GM12878 (cell line): ENCODE data around the gene SEPTIN10. TPM values are rescaled to one million over a fixed set of nuclear protein-coding genes. Genes with fewer than 3 reads are reported as not detected.

Experiments
- ATAC-seq: fragments of 200-7000 bp; cut with Tn5 transposase; 3 replicates; pipeline ENCODE4 v1.9.1; 2020; ENCODE audit warnings: mild to moderate bottlenecking, moderate library complexity
- BruUV-seq: library from RNA; stranded (reverse); fragments of 400-500 nt; replicated peaks from 2 replicates; lab custom pipeline; 2021; lab: Mats Ljungman, UMichigan
- CTCF ChIA-PET: fragments of 300-600 bp; sonication (Branson Sonifier 250); formaldehyde crosslinking; extraction: SDS; loops from one replicate; lab custom pipeline; 2021; ENCODE audit warnings: inconsistent platforms; lab: Yijun Ruan, JAX
- POLR2A ChIA-PET: fragments of 350-600 bp; formaldehyde crosslinking; extraction: SDS; loops from one replicate; lab custom pipeline; 2021; ENCODE audit warnings: inconsistent platforms; lab: Charles Lee
- RAD21 ChIA-PET: fragments of 300-600 bp; sonication (Branson Sonifier 250); formaldehyde crosslinking; loops from one replicate; lab custom pipeline; 2023; ENCODE audit warnings: antibody characterized with exemption; ENCODE audit not compliant: unreplicated experiment; lab: Charles Lee
- SMC1A ChIA-PET: fragments of 300-600 bp; sonication (Branson Sonifier 250); formaldehyde crosslinking; loops from one replicate; lab custom pipeline; 2023; ENCODE audit not compliant: unreplicated experiment, uncharacterized antibody; lab: Charles Lee
- DNase-seq: peaks from one replicate; pipeline ENCODE4 v3.0.0-alpha.2; 2011; ENCODE audit warnings: low read depth, low spot score
- FAIRE-seq: peaks from 3 replicates; lab custom pipeline; 2011; peaks lifted over from hg19 to GRCh38; lab: Jason Lieb, UNC
- H2AFZ ChIP-seq: 2 replicates; pipeline ENCODE4 v1.6.0; 2011; ENCODE audit warnings: low read depth, low read length, control low read depth; ENCODE audit not compliant: control insufficient read depth
- H3K27ac ChIP-seq: 2 replicates; pipeline ENCODE4 v1.5.1; 2011; ENCODE audit warnings: control low read depth; ENCODE audit not compliant: control insufficient read depth, insufficient read depth
- H3K27me3 ChIP-seq, 2 experiments: replicated peaks in 1 of 2; 2 replicates each; pipeline versions ENCODE4 v1.6.0 to v1.6.1; 2011; ENCODE audit warnings: low read length in 1 of 2; ENCODE audit not compliant: control insufficient read depth in 2 of 2, insufficient read depth in 2 of 2
- H3K36me3 ChIP-seq, 2 experiments: 2 replicates each; pipeline ENCODE4 v1.5.1; 2011; ENCODE audit warnings: low read length in 1 of 2; ENCODE audit not compliant: control insufficient read depth in 2 of 2, insufficient read depth in 2 of 2
- H3K4me1 ChIP-seq: 2 replicates; pipeline ENCODE4 v1.6.1; 2011; ENCODE audit warnings: mild to moderate bottlenecking, low read length, moderate library complexity, mixed read lengths; ENCODE audit not compliant: control insufficient read depth, insufficient read depth
- H3K4me2 ChIP-seq: 2 replicates; pipeline ENCODE4 v1.6.0; 2011; ENCODE audit warnings: control low read depth; ENCODE audit not compliant: control insufficient read depth, insufficient read depth
- H3K4me3 ChIP-seq: fragments of 200-600 bp; sonication (generic); 2 replicates; pipeline ENCODE4 v1.5.1; 2016
- H3K79me2 ChIP-seq: 2 replicates; pipeline ENCODE4 v1.6.0; 2011; ENCODE audit warnings: low read length; ENCODE audit not compliant: control insufficient read depth, insufficient read depth
- H3K9ac ChIP-seq: 2 replicates; pipeline ENCODE4 v1.8.0; 2011; ENCODE audit warnings: low read length, control low read depth, mixed read lengths; ENCODE audit not compliant: control insufficient read depth, insufficient read depth
- H3K9me3 ChIP-seq: replicated peaks from 3 replicates; pipeline ENCODE4 v1.5.1; 2011; ENCODE audit warnings: mild to moderate bottlenecking, low read length; ENCODE audit not compliant: control insufficient read depth, insufficient read depth
- H4K20me1 ChIP-seq: 2 replicates; pipeline ENCODE4 v1.6.0; 2011; ENCODE audit not compliant: control insufficient read depth, insufficient read depth
- BCL11A ChIP-seq: IDR thresholded peaks from 2 replicates; pipeline ENCODE4 v1.6.1; 2011; ENCODE audit warnings: low read depth, low read length
- BHLHE40 ChIP-seq, 2 experiments: fragments of 450-650 bp in 1 of 2; IDR thresholded peaks; 2 replicates each; pipeline ENCODE4 v1.6.1; 2011 to 2017; ENCODE audit warnings: low read depth in 2 of 2, borderline replicate concordance in 1 of 2, improper control_type of control experiment in 1 of 2, low read length in 1 of 2, mild to moderate bottlenecking in 1 of 2
- BRCA1 ChIP-seq: IDR thresholded peaks from 2 replicates; pipeline ENCODE4 v1.6.1; 2011; ENCODE audit warnings: low read depth, low read length, improper control_type of control experiment
- CHD2 ChIP-seq: IDR thresholded peaks from 2 replicates; pipeline ENCODE4 v1.6.1; 2011; ENCODE audit warnings: low read depth, low read length, improper control_type of control experiment, borderline replicate concordance
- FOXK2 ChIP-seq: fragments of 450-650 bp; IDR thresholded peaks from 2 replicates; pipeline ENCODE4 v1.6.1; 2017; ENCODE audit warnings: mild to moderate bottlenecking, moderate library complexity
- HDAC6 ChIP-seq: fragments of 200-600 bp; sonication (generic); IDR thresholded peaks from one replicate; pipeline ENCODE4 v1.8.0; 2017; ENCODE audit warnings: antibody characterized with exemption; ENCODE audit not compliant: unreplicated experiment
- KDM1A ChIP-seq: fragments of 200-600 bp; sonication (generic); IDR thresholded peaks from 2 replicates; pipeline ENCODE4 v1.6.1; 2016; ENCODE audit warnings: borderline replicate concordance
- MLLT1 ChIP-seq: fragments of 450-650 bp; IDR thresholded peaks from 2 replicates; pipeline ENCODE4 v1.6.1; 2016; ENCODE audit warnings: mild to moderate bottlenecking
- MTA2 ChIP-seq: fragments of 450-650 bp; IDR thresholded peaks from 2 replicates; pipeline ENCODE4 v1.6.1; 2016; ENCODE audit warnings: low read depth, mild to moderate bottlenecking, moderate library complexity
- SKIL ChIP-seq: fragments of 450-650 bp; IDR thresholded peaks from 2 replicates; pipeline ENCODE4 v1.6.1; 2017; ENCODE audit warnings: mild to moderate bottlenecking, low read depth, inconsistent platforms; ENCODE audit not compliant: poor library complexity, severe bottlenecking
- SP1 ChIP-seq: IDR thresholded peaks from one replicate; pipeline ENCODE4 v1.6.1; 2011; ENCODE audit warnings: low read depth, low read length
- SRF ChIP-seq, 2 experiments: IDR thresholded peaks; 2 replicates each; pipeline ENCODE4 v1.6.1; 2011; ENCODE audit warnings: low read depth in 2 of 2, low read length in 2 of 2, mild to moderate bottlenecking in 1 of 2, moderate library complexity in 1 of 2
- YY1 ChIP-seq: IDR thresholded peaks from 2 replicates; pipeline ENCODE4 v1.6.1; 2011; ENCODE audit warnings: low read depth, mild to moderate bottlenecking, low read length
- WGBS: methylation state at CpG from one replicate; pipeline ENCODE4 v1.1.6; 2016; ENCODE audit warnings: low lambda C conversion rate; ENCODE audit not compliant: insufficient replicate concordance, insufficient coverage; ENCODE audit errors: missing lambda C conversion rate; 5-methylcytosine and 5-hydroxymethylcytosine counted together
- in situ Hi-C: fragments of 300-500 bp; cut with MboI; formaldehyde crosslinking; loops from 9 replicates; pipeline ENCODE4 v1.14.3; 2018; ENCODE audit warnings: mixed read lengths
- intact Hi-C: fragments of 100-400 bp; cut with micrococcal nuclease; formaldehyde crosslinking; loops from one replicate; pipeline ENCODE4 v1.14.2; 2022; ENCODE audit not compliant: unreplicated experiment
- polyA plus RNA-seq, 11 experiments: library from polyadenylated mRNA; depleted of rRNA in 4 of 11; unstranded in 6 of 11; stranded (reverse) in 5 of 11; fragments of >200 nt; fragmentation: Nextera tagmentation in 4 of 11; fragmentation: Illumina TruSeq in 1 of 11; extraction: Ambion mirVana in 4 of 11; extraction: Trizol in 1 of 11; gene quantifications; 1 replicate in 1 of 11; 2 replicates in 10 of 11; pipeline versions ENCODE4 v1.2.1 to v1.2.3, GENCODE V29; 2011 to 2016; ENCODE audit warnings: inconsistent platforms in 2 of 11, missing spikeins in 2 of 11, low read depth in 1 of 11
- total RNA-seq, 4 experiments: library from RNA; depleted of rRNA in 3 of 4; stranded (reverse); fragments of >200 nt in 3 of 4; fragmentation: Illumina TruSeq in 1 of 4; extraction: Trizol in 1 of 4; gene quantifications; 2 replicates each; pipeline versions ENCODE4 v1.2.1 to v1.2.3, GENCODE V29; 2013 to 2021

Gene SEPTIN10
- total and polyA plus RNA-seq, 10 of the 15 experiments (the other 5 are each of a cell fraction or from before 2014, with no cell fraction given), result 20.2 to 132 (median 62.7) TPM

- RAD21 ChIA-PET, result interaction anchor here (1.9 kb wide), 1 partner anchor 13 kb away, joined by 8 read pairs; no protein-coding TSS in a partner anchor
- BruUV-seq, result no TSS peak
- in situ Hi-C loops, result no loop called here
- H3K27ac ChIP-seq, result no peak overlapping the region
- ATAC-seq, result no peak
- no peak overlapping the region for H2AFZ ChIP-seq
- no peaks in the 10 kb centered on the region for H3K79me2 ChIP-seq
- DNase-seq, result no peak
- H3K4me1 ChIP-seq, result no peaks in the 10 kb centered on the region
- no peak overlapping the region for H3K4me3 ChIP-seq
- intact Hi-C loops, result no loop called here
- no peaks in the 10 kb centered on the region; the same call in 2 of the 3 replicates for H3K9me3 ChIP-seq
- no peak overlapping the region for H3K4me2 ChIP-seq
- no peaks in the 10 kb centered on the region for H3K36me3 ChIP-seq
- no peaks in the 10 kb centered on the region for H3K27me3 ChIP-seq
- no peak overlapping the region for H3K9ac ChIP-seq
- WGBS, result 25% methylated on average over 5 of the region's 5 CpGs
- CTCF ChIA-PET, result interaction anchor here (1.4 to 2.8 kb wide), 2 partner anchors 13 to 77 kb away, joined by 3 to 26 read pairs; no protein-coding TSS in a partner anchor
- no peak for FAIRE-seq
- no peak for TF ChIP-seq KDM1A
- TF ChIP-seq SRF (IDR thresholded peaks at IDR 0.05; ENCODE audit: low read depth in 2 of 2, low read length in 2 of 2), result no peak
- TF ChIP-seq BHLHE40 (IDR thresholded peaks at IDR 0.05; ENCODE audit: borderline replicate concordance in 1 of 2, low read depth in 2 of 2, low read length in 1 of 2), result no peak
- no peak for TF ChIP-seq BCL11A
- no peak for TF ChIP-seq MTA2
- TF ChIP-seq, all 136 proteins: peak for 0
- ChIA-PET POLR2A (no interaction called here), SMC1A (interaction anchor here (0.9 to 1.5 kb wide), 2 partner anchors 9 to 12 kb away, joined by 3 to 4 read pairs; no protein-coding TSS in a partner anchor)
- no peaks in the 10 kb centered on the region for H4K20me1 ChIP-seq
These were observed 81.1 kb downstream of the SEPTIN10 start for GRCh38 chr2:109532728-109533076.

- no peaks in the 10 kb centered on the region for H3K36me3 ChIP-seq
- H3K27ac ChIP-seq, result no peak overlapping the region
- no peak for FAIRE-seq
- no peak for DNase-seq
- RAD21 ChIA-PET, result interaction anchor here (1.9 kb wide), 1 partner anchor 14 kb away, joined by 8 read pairs; no protein-coding TSS in a partner anchor
- H3K27me3 ChIP-seq, result no peaks in the 10 kb centered on the region
- no TSS peak for BruUV-seq
- in situ Hi-C loops, result no loop called here
- SMC1A ChIA-PET, result interaction anchor here (0.9 to 1.5 kb wide), 2 partner anchors 10 to 12 kb away, joined by 3 to 4 read pairs; no protein-coding TSS in a partner anchor
- CTCF ChIA-PET, result interaction anchor here (1.5 to 2.8 kb wide), 2 partner anchors 13 to 14 kb away, joined by 4 to 26 read pairs; no protein-coding TSS in a partner anchor
- no peak overlapping the region for H3K4me3 ChIP-seq
- WGBS, result 20% methylated on average over 10 of the region's 10 CpGs
- intact Hi-C loops, result no loop called here
- no peak overlapping the region for H3K9ac ChIP-seq
- no peaks in the 10 kb centered on the region for H3K79me2 ChIP-seq
- no peak for ATAC-seq
- no peak overlapping the region for H3K4me2 ChIP-seq
- H3K9me3 ChIP-seq, result no peaks in the 10 kb centered on the region; the same call in 2 of the 3 replicates
- no peaks in the 10 kb centered on the region for H3K4me1 ChIP-seq
- no peak overlapping the region for H2AFZ ChIP-seq
- H4K20me1 ChIP-seq, result no peaks in the 10 kb centered on the region
- POLR2A ChIA-PET, result no interaction called here
- no peak for TF ChIP-seq FOXK2
- TF ChIP-seq MLLT1, result no peak
- TF ChIP-seq YY1, result no peak
- no peak for TF ChIP-seq CHD2
- no peak for TF ChIP-seq SP1
- no peak for TF ChIP-seq BRCA1
- TF ChIP-seq HDAC6, result no peak
- TF ChIP-seq SKIL, result no peak
These were observed 81.7 kb downstream of the SEPTIN10 start for GRCh38 chr2:109531896-109532727.
